ENCODE data around the gene SLC25A26.
"Not testable (repeated sequence)": the region's sequence is repeated elsewhere in the genome, so short reads cannot be mapped to it uniquely, and the experiment has no call there.

Gene SLC25A26

GRCh38 chr3:66410976-66411375 lies 190.2 kb downstream of the SLC25A26 start:
- DNase-seq (ENCODE audit: low spot score), result no peak

DNA sequence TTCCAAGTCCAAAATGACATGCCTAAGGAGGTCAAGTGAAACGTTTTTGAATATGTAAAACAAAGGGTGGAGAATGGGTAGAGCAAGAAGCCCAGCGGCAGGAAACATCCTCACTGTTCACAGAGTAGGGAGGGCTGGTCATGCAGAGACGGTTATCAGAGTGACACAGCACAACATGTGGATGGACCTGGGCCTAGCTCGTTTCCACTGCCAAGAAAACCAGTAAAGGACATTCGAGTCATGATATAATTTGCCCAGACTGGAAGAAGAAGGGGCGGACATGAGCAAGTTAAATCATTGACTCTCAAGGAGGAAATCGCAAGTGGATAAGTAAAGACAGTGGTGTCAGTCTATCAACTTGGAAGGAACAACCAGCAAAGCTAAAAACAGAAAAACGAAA lies 190.7 kb downstream of the SLC25A26 start:
- DNase-seq (ENCODE audit: low spot score), result no peak

- no peak for DNase-seq (ENCODE audit: low spot score)
Observed at GRCh38 chr3:66411961-66412887, 191.4 kb downstream of the SLC25A26 start.

GRCh38 chr3:66413151-66413751 lies 192.4 kb downstream of the SLC25A26 start:
- no peak for DNase-seq (ENCODE audit: low spot score)

DNA sequence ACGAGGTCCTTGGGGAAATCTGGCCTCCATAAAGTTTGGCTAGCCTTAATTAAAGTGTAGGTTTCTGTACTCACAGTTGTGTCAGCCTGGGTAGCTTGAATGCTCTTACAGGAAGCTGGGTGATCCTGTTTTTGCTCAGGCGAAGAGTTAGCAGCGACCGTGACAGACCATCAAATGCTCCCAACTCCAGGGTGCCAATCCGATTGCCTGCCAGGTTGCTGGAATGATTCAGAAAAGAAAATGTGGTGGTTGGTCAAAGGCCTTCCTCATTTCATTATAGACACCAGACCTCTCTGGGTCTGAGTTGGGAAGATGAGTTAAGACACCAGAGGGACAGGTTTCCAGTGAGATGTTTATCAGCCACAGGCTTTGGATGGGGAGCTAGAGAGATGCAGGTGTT lies 194.0 kb downstream of the SLC25A26 start:
- DNase-seq (ENCODE audit: low spot score), result no peak

GRCh38 chr3:66415867-66416428 lies 195.1 kb downstream of the SLC25A26 start:
- no peak for DNase-seq (ENCODE audit: low spot score)

GRCh38 chr3:66416556-66417304 lies 195.9 kb downstream of the SLC25A26 start:
- no peak for DNase-seq (ENCODE audit: low spot score)

- no peak for DNase-seq (ENCODE audit: low spot score)
Observed at GRCh38 chr3:66418475-66418931, 197.7 kb downstream of the SLC25A26 start.

DNA sequence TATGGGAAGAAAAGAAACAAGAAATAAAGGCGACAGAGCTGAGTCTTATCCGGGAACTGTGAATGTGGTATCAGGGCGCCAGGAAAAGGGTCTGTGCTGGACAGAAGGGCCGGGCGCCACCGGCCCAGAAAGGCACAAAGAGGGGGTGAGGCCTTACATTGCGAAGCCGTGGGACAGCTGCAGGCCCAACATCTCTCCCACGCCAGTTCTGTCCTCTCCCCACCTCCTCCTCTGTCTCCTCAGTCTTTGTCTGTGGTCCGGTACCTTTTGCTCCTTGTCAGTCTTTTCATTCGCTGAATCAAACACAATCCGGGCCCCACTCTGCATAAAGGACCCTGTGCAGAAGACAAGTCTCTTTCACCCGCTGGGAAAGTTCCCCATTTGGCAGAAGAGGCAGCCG lies 198.2 kb downstream of the SLC25A26 start:
- DNase-seq (ENCODE audit: low spot score), result no peak

- not testable (repeated sequence) for DNase-seq (ENCODE audit: low spot score)
Observed at GRCh38 chr3:66421144-66421543, 200.3 kb downstream of the SLC25A26 start.

GRCh38 chr3:66421893-66422292 lies 201.1 kb downstream of the SLC25A26 start:
- DNase-seq (ENCODE audit: low spot score), result not testable (repeated sequence)

DNA sequence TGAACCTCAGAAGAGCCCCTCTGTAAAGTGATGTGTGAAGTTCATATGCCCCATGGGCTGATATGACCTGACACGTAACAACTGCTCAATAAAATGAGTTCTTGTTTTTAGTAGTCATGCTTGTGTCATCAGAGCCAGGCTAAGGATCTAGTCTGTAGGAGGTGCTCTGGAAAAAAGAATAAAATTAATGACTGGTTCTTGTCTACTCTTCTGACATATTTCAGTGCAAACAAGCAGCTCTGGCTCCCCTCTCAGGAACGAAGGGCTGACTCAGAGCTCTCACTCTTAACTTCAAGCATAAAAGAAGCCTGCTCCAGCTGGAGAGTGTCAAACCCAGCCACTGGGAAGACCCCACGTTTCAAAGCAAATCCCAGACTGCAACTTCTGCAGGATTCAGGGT lies 203.0 kb downstream of the SLC25A26 start:
- no peak for DNase-seq (ENCODE audit: low spot score)

DNA sequence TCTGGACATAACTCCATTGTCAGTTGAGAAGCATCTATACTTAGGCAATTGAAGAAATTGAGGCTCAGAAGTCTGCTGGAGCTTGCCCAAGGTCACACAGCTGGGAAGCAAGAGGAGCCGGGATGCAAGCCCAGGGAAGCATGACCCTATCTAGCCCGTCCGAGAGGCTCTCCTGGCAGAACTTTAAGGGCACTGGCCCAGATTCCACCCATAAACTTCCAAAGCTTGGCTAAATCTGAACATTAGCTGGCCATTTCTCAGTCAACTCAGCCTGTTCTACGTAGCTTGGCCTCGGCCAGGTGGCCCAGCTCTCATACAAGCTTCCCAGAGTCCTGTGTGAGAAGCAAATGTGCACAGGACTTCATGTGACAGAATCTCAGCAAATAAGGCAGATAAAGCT lies 204.2 kb downstream of the SLC25A26 start:
- no peak for DNase-seq (ENCODE audit: low spot score)

GRCh38 chr3:66425576-66426114 lies 204.8 kb downstream of the SLC25A26 start:
- DNase-seq (ENCODE audit: low spot score), result no peak

DNA sequence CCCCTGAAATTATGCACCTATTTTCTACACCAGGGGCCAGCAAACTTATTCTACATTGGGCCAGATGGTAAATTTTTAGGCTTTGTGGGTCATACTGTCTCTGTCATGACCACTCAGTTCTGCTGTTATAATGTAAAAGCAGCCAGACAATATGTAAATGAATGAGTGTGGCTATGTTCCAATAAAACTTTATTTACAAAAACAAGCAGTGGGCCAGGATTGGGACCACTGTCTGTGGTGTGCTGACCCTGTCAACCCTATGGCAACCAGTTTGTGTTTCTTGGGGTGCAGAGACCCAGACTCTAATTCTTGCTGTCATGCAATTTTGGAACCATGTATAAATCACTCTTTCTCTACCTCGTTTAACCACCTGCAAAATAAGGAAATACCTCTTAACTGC lies 205.3 kb downstream of the SLC25A26 start:
- no peak for DNase-seq (ENCODE audit: low spot score)

DNA sequence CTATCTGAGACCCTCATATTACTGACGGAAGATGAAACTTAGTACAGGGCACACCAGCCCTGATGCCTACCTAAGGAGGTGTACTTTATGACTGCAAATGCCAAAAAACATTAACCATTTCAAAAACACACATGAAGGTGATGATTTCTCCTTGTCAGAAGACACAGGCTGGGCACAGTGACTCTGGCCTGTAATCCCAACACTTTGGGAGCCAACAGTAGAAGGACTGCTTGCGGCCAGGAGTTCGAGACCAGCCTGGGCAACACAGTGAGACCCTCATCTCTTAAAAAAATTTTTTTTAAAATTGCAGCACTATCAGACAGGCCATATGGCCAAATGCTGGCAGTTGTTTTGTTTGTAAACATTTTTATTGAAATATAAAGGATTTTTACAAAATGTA lies 206.6 kb downstream of the SLC25A26 start:
- no peak for DNase-seq (ENCODE audit: low spot score)

- DNase-seq (ENCODE audit: low spot score), result no peak
Observed at GRCh38 chr3:66427951-66428474, 207.2 kb downstream of the SLC25A26 start.
